ENCODE results near the gene STK38L.

- no peak for TF ChIP-seq CTCF (optimal IDR thresholded peaks at IDR 0.05 in 1 of 3, IDR thresholded peaks at IDR 0.05 in 1 of 3, conservative IDR thresholded peaks at IDR 0.05 in 1 of 3; ENCODE audit: extremely low read depth in 1 of 3, insufficient read depth in 2 of 3, low read length in 3 of 3)
- no peak for TF ChIP-seq EZH2 (IDR thresholded peaks at IDR 0.05; ENCODE audit: low read length)
Measured at GRCh38 chr12:27336282-27336653, 92.2 kb downstream of the STK38L start.
